Transverse colon (tissue), 4 donors: Measurements from ENCODE around the gene TCAP. TPM values are rescaled to one million over a fixed set of nuclear protein-coding genes. Genes with fewer than 3 reads are reported as not detected.

Source experiments
- DNase-seq: peaks from one replicate; pipeline ENCODE4 v3.0.0-alpha.2; 2019
- H3K27ac ChIP-seq, 4 donors: fragments of 200-600 bp; sonication (generic); 2 replicates each; pipeline ENCODE4 v1.5.1; 2016 to 2018; ENCODE audit warnings: inconsistent platforms in 4 of 4
- H3K27me3 ChIP-seq: fragments of 200-600 bp; sonication (generic); 2 replicates; pipeline ENCODE4 v1.5.1; 2017; ENCODE audit warnings: inconsistent platforms
- H3K36me3 ChIP-seq, 4 donors: fragments of 200-600 bp; sonication (generic); 2 replicates each; pipeline ENCODE4 v1.5.1; 2017 to 2019; ENCODE audit warnings: inconsistent platforms in 4 of 4
- H3K4me1 ChIP-seq, 4 donors: fragments of 200-600 bp; sonication (generic); 2 replicates each; pipeline ENCODE4 v1.5.1; 2017 to 2020; ENCODE audit warnings: inconsistent platforms in 4 of 4
- H3K4me3 ChIP-seq, 4 donors: fragments of 200-600 bp; sonication (generic); 1 replicate in 1 of 4; 2 replicates in 3 of 4; pipeline versions ENCODE4 v1.5.1 to v1.6.1; 2017 to 2019; ENCODE audit warnings: inconsistent platforms in 4 of 4
- H3K9me3 ChIP-seq, 2 donors: fragments of 200-600 bp; sonication (generic); 2 replicates each; pipeline ENCODE4 v1.5.1; 2017 to 2019; ENCODE audit warnings: inconsistent platforms in 2 of 2
- CTCF ChIP-seq, 5 experiments: fragments of 200-600 bp in 3 of 5; fragments of 450-650 bp in 2 of 5; sonication (generic) in 3 of 5; IDR thresholded peaks; 1 replicate in 2 of 5; 2 replicates in 3 of 5; pipeline ENCODE4 v1.5.1; 2016 to 2017; ENCODE audit warnings: antibody characterized with exemption in 5 of 5, inconsistent platforms in 3 of 5, mild to moderate bottlenecking in 2 of 5, moderate library complexity in 1 of 5
- EP300 ChIP-seq: sonication (generic); formaldehyde crosslinking; IDR thresholded peaks from one replicate; pipeline ENCODE4 v1.6.1; 2017; ENCODE audit warnings: antibody characterized with exemption, low read depth
- POLR2A ChIP-seq: fragments of 450-650 bp; IDR thresholded peaks from one replicate; pipeline ENCODE4 v1.6.1; 2016; ENCODE audit warnings: antibody characterized with exemption, mild to moderate bottlenecking, moderate library complexity
- POLR2AphosphoS5 ChIP-seq, 3 donors: sonication (generic); formaldehyde crosslinking; IDR thresholded peaks; one replicate each; pipeline ENCODE4 v1.6.1; 2016; ENCODE audit warnings: antibody characterized with exemption in 3 of 3
- WGBS, 2 donors: methylation state at CpG; one replicate each; pipeline ENCODE4 v1.1.5; 2018; ENCODE audit warnings: low coverage in 1 of 2; 5-methylcytosine and 5-hydroxymethylcytosine counted together
- in situ Hi-C, 4 donors: fragments of 200-750 bp; cut with MboI; loops; one replicate each; pipeline versions ENCODE4 v1.15.0 to v1.15.1; 2017; ENCODE audit warnings: low sequenced_read_pairs in 3 of 4, low pct_ligation_motif_present in 1 of 4, low pct_unique_long_range_greater_than_20kb in 1 of 4
- intact Hi-C: fragments of 100-400 bp; cut with DNase I; formaldehyde crosslinking; loops from one replicate; pipeline ENCODE4 v1.15.1; 2023; ENCODE audit warnings: low total_unique reads
- total RNA-seq, 4 donors: library from RNA; depleted of rRNA; stranded (reverse); fragments of >200 nt; gene quantifications; one replicate each; pipeline ENCODE4 v1.1.0, GENCODE V29; 2016

Gene TCAP
- total RNA-seq, 4 donors from 2014 or later = 0.64 to 1.9 TPM; not detected in 2

- 12% methylated on average over 29 of the region's 29 CpGs; no CpG with 5 or more reads in 1 of the 2 donors for WGBS, 2 donors
- no peaks in the 10 kb centered on the region for H3K9me3 ChIP-seq
- H3K4me3 ChIP-seq = peak within 1 kb of the TSS; percentile 18 to 60 (median 53)
- no peaks in the 10 kb centered on the region for H3K36me3 ChIP-seq
- peaks cover 17 to 64% (median 51%) of the 10 kb centered on the region in 4 donors for H3K4me1 ChIP-seq
- peak within 1 kb of the TSS; percentile 90 to 93 (median 91) for H3K27ac ChIP-seq
- DNase-seq = peak; percentile 58
- in situ Hi-C loops (loop anchor here in 3 of 4 donors (10.0 to 25.0 kb wide), 3 partner anchors 111 to 128 kb away; partner anchors contain the start of genes GRB7 (in 1 of the 3) and MIEN1 (in 1 of the 3)), intact Hi-C loops (no loop called here)
- peaks cover 49% of the 10 kb centered on the region for H3K27me3 ChIP-seq
- peak; percentile 54 to 76 (median 69) for TF ChIP-seq POLR2AphosphoS5 (IDR thresholded peaks at IDR 0.05)
- TF ChIP-seq EP300 = no peak
- no peak for TF ChIP-seq CTCF (IDR thresholded peaks at IDR 0.05)
- TF ChIP-seq POLR2A = peak; percentile 82
Observed at GRCh38 chr17:39626171-39627046, 38.7 kb upstream of the TCAP start, which contains the start of gene PPP1R1B. Gene PPP1R1B, plus strand, starts transcription at chr17:39626952. Its CDS starts 441 bp downstream, at chr17:39627393.

- intact Hi-C loops = no loop called here
- H3K9me3 ChIP-seq = no peaks in the 10 kb centered on the region
- peak overlapping the region; percentile 18 to 60 (median 53) for H3K4me3 ChIP-seq
- no peak for DNase-seq
- peak overlapping the region; percentile 90 to 93 (median 91) for H3K27ac ChIP-seq
- H3K36me3 ChIP-seq = no peaks in the 10 kb centered on the region
- peaks cover 17 to 70% (median 53%) of the 10 kb centered on the region in 4 donors for H3K4me1 ChIP-seq
- WGBS, 2 donors = 4% methylated on average over 64 of the region's 72 CpGs; no CpG with 5 or more reads in 1 of the 2 donors
- H3K27me3 ChIP-seq = peaks cover 49% of the 10 kb centered on the region
- no peak for TF ChIP-seq POLR2AphosphoS5 (IDR thresholded peaks at IDR 0.05)
- TF ChIP-seq POLR2A = peak; percentile 17
- TF ChIP-seq EP300 = no peak
- in situ Hi-C loops = loop anchor here in 3 of 4 donors (10.0 to 25.0 kb wide), 3 partner anchors 110 to 128 kb away; partner anchors contain the start of genes GRB7 (in 1 of the 3) and MIEN1 (in 1 of the 3)
Observed at GRCh38 chr17:39627047-39627711, 38.0 kb upstream of the TCAP start.

- peak; percentile 73 for DNase-seq
Observed at GRCh38 chr17:39627712-39628516, 37.2 kb upstream of the TCAP start.

GRCh38 chr17:39628655-39629493, 36.3 kb upstream of the TCAP start:
- H3K27ac ChIP-seq = peak overlapping the region; percentile 90 to 93 (median 91)
- in situ Hi-C loops (loop anchor here in 3 of 4 donors (10.0 to 25.0 kb wide), 3 partner anchors 108 to 126 kb away; partner anchors contain the start of genes GRB7 (in 1 of the 3) and MIEN1 (in 1 of the 3)), intact Hi-C loops (no loop called here)
- H3K9me3 ChIP-seq = no peaks in the 10 kb centered on the region
- H3K27me3 ChIP-seq = peaks cover 49% of the 10 kb centered on the region
- peaks cover 19 to 72% (median 55%) of the 10 kb centered on the region in 4 donors for H3K4me1 ChIP-seq
- H3K36me3 ChIP-seq = no peaks in the 10 kb centered on the region
- peak; percentile 89 for DNase-seq
- peak overlapping the region in 3 of 4 donors; percentile 10 to 60 (median 59) for H3K4me3 ChIP-seq
- peak in 1 of 5 experiments; percentile 38 for TF ChIP-seq CTCF (IDR thresholded peaks at IDR 0.05)
- peak; percentile 7 for TF ChIP-seq EP300
- peak; percentile 57 to 65 (median 60) for TF ChIP-seq POLR2AphosphoS5 (IDR thresholded peaks at IDR 0.05)
- TF ChIP-seq POLR2A = peak; percentile 65
- 20 to 36% methylated on average over 1 to 10 of the region's 10 CpGs for WGBS, 2 donors

More at GRCh38 chr17:39627712-39628516, 37.2 kb upstream of the TCAP start:
- in situ Hi-C loops = loop anchor here in 3 of 4 donors (10.0 to 25.0 kb wide), 3 partner anchors 109 to 127 kb away; partner anchors contain the start of genes GRB7 (in 1 of the 3) and MIEN1 (in 1 of the 3)
- TF ChIP-seq EP300 = no peak
- peak; percentile 61 to 85 (median 62) for TF ChIP-seq POLR2AphosphoS5 (IDR thresholded peaks at IDR 0.05)
- peak; percentile 85 for TF ChIP-seq POLR2A
- Histone ChIP-seq H3K4me1 (peaks cover 17 to 72% (median 53%) of the 10 kb centered on the region in 4 donors), H3K27me3 (peaks cover 49% of the 10 kb centered on the region), H3K27ac (peak overlapping the region; percentile 90 to 93 (median 91)), H3K36me3 (no peaks in the 10 kb centered on the region), H3K9me3 (no peaks in the 10 kb centered on the region), H3K4me3 (peak overlapping the region; percentile 18 to 60 (median 53))
- intact Hi-C loops = no loop called here
- 41% methylated on average over 11 of the region's 16 CpGs; no CpG with 5 or more reads in 1 of the 2 donors for WGBS, 2 donors
